ENCODE data around the gene RIOK1.

The RIOK1 gene

GRCh38 chr6:7367408-7367807 lies 22.2 kb upstream of the RIOK1 start:
- DNase-seq (ENCODE audit: low read depth), result no peak
- no peak for TF ChIP-seq CTCF (conservative IDR thresholded peaks at IDR 0.05; ENCODE audit: control insufficient read depth, insufficient read depth, low read depth, low read length)
- H3K4me3 ChIP-seq (ENCODE audit: control insufficient read depth, low read depth, low read length), result no peak overlapping the region

DNA sequence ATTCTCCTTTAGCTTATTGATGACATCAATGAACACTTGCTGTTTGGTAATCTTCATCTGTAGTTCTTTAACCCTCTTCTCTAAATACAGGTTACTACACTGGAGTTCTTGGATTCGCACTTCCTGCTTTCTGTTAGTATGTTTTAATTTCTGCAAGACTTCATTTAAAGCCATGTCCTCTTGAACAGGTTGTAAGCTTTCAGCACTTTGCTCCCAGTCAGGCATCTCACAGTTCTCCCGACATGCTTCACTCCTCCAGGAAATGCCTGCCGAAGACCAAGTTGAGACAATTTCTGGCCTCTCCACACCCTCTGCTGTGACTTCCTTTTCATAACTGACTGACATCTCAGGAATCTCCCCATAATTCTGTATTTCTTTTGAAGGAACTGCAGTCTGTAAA lies 15.9 kb upstream of the RIOK1 start:
- H3K4me3 ChIP-seq (ENCODE audit: control insufficient read depth, low read depth, low read length), result no peak overlapping the region
- DNase-seq (ENCODE audit: low read depth), result no peak
- TF ChIP-seq CTCF (conservative IDR thresholded peaks at IDR 0.05; ENCODE audit: control insufficient read depth, insufficient read depth, low read depth, low read length), result no peak

DNA sequence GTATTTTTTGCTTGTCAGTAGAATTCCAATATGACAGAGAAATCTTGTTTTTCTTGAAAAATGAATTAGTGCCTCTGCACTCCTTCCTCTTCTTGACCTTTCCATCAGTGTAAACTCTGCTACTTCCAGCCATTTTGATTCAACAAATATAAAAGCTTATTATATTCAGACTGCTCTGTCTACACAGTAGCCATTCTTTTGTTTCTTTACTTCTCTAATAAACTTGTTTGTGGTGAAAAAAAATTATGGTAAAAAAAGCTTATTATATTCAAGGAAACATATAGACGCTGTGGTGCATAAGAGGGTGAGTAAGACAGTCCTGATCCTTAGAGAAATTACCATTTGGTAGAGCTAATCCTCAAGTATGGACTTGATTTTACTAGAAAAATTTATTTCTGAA lies 11.6 kb upstream of the RIOK1 start:
- no peak for DNase-seq (ENCODE audit: low read depth)
- H3K4me3 ChIP-seq (ENCODE audit: control insufficient read depth, low read depth, low read length), result no peak overlapping the region
- no peak for TF ChIP-seq CTCF (conservative IDR thresholded peaks at IDR 0.05; ENCODE audit: control insufficient read depth, insufficient read depth, low read depth, low read length)

DNA sequence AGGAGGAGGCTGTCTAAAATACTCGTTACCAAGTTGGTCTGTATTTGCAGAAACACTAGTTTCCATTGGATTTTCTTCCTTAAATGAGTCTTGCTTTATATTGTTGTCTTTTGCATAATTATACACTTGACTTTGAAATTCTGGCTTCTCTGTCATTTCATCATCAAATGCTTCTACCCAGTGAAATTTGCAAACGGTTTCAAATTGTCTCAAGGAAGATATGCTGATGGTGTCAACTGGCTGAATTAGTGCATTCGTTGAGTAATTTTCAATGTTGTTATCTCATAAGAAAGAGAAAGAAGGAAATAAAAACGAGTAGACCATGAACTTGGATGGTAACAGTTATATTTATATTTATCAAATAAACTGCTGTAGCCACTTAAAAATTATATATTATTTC lies 10.9 kb upstream of the RIOK1 start:
- no peak overlapping the region for H3K4me3 ChIP-seq (ENCODE audit: control insufficient read depth, low read depth, low read length)
- TF ChIP-seq CTCF (conservative IDR thresholded peaks at IDR 0.05; ENCODE audit: control insufficient read depth, insufficient read depth, low read depth, low read length), result no peak
- DNase-seq (ENCODE audit: low read depth), result no peak

GRCh38 chr6:7381092-7381491 lies 8.5 kb upstream of the RIOK1 start:
- no peak for TF ChIP-seq CTCF (conservative IDR thresholded peaks at IDR 0.05; ENCODE audit: control insufficient read depth, insufficient read depth, low read depth, low read length)
- H3K4me3 ChIP-seq (ENCODE audit: control insufficient read depth, low read depth, low read length), result no peak overlapping the region
- no peak for DNase-seq (ENCODE audit: low read depth)

- TF ChIP-seq CTCF (conservative IDR thresholded peaks at IDR 0.05; ENCODE audit: control insufficient read depth, insufficient read depth, low read depth, low read length), result no peak
- DNase-seq (ENCODE audit: low read depth), result peak; percentile 54
- H3K4me3 ChIP-seq (ENCODE audit: control insufficient read depth, low read depth, low read length), result peak overlapping the region; percentile 78
Measured at GRCh38 chr6:7389162-7389450, 502 bp upstream of the RIOK1 start.

- peak overlapping the region; percentile 78 for H3K4me3 ChIP-seq (ENCODE audit: control insufficient read depth, low read depth, low read length)
- peak; percentile 0 for TF ChIP-seq CTCF (conservative IDR thresholded peaks at IDR 0.05; ENCODE audit: control insufficient read depth, insufficient read depth, low read depth, low read length)
- DNase-seq (ENCODE audit: low read depth), result no peak
Measured at GRCh38 chr6:7390226-7390878, 744 bp downstream of the RIOK1 start.

All from fibroblast of mammary gland (primary cell).